ENCODE results near the gene C16orf46.

C16orf46 gene

GRCh38 chr16:81036751-81037350 lies 40.2 kb downstream of the C16orf46 start:
- Histone ChIP-seq H3K36me3 (ENCODE audit: low read length) (no peaks in the 10 kb centered on the region), H3K79me2 (ENCODE audit: insufficient read depth, low read length) (no peaks in the 10 kb centered on the region; the same call in 1 of the 2 replicates), H3K9ac (ENCODE audit: low read length) (peak overlapping the region; percentile 64), H4K20me1 (ENCODE audit: low read depth, low read length) (no peaks in the 10 kb centered on the region), H3F3A (ENCODE audit: insufficient read depth) (0 out of 2 replicates have a peak, but pooled peaks cover 4% of the 10 kb centered on the region), H3K4me2 (ENCODE audit: low read depth, low read length, poor library complexity, severe bottlenecking) (peak overlapping the region; percentile 73), H3K27ac (ENCODE audit: low read depth, low read length) (no peak overlapping the region), H3K9me3 (ENCODE audit: insufficient read depth, low read length) (no peaks in the 10 kb centered on the region), H3K27me3 (ENCODE audit: low read length) (no peaks in the 10 kb centered on the region), H3K9me2 (replicated peaks; ENCODE audit: insufficient read depth, low read length) (no peaks in the 10 kb centered on the region), H3K4me3 (ENCODE audit: insufficient read depth, low read length, poor library complexity, severe bottlenecking) (peak overlapping the region; percentile 59), H2AFZ (ENCODE audit: low read depth, low read length, severe bottlenecking) (no peak overlapping the region)
- TF ChIP-seq EZH2phosphoT487 (conservative IDR thresholded peaks at IDR 0.05; ENCODE audit: low read length): no peak
- TF ChIP-seq CTCF (IDR thresholded peaks at IDR 0.05; ENCODE audit: insufficient read depth, low read length, poor library complexity, severe bottlenecking): no peak

- no peaks in the 10 kb centered on the region for H3K9me2 ChIP-seq (replicated peaks; ENCODE audit: insufficient read depth, low read length)
- H3K9me3 ChIP-seq (ENCODE audit: insufficient read depth, low read length): no peaks in the 10 kb centered on the region
- H3K4me2 ChIP-seq (ENCODE audit: low read depth, low read length, poor library complexity, severe bottlenecking): peak overlapping the region; percentile 73
- H3K79me2 ChIP-seq (ENCODE audit: insufficient read depth, low read length): no peaks in the 10 kb centered on the region; the same call in 1 of the 2 replicates
- peak overlapping the region; percentile 59 for H3K4me3 ChIP-seq (ENCODE audit: insufficient read depth, low read length, poor library complexity, severe bottlenecking)
- H2AFZ ChIP-seq (ENCODE audit: low read depth, low read length, severe bottlenecking): peak overlapping the region; percentile 38
- H3K27ac ChIP-seq (ENCODE audit: low read depth, low read length): no peak overlapping the region
- no peaks in the 10 kb centered on the region for H3K27me3 ChIP-seq (ENCODE audit: low read length)
- no peaks in the 10 kb centered on the region for H4K20me1 ChIP-seq (ENCODE audit: low read depth, low read length)
- peak overlapping the region; percentile 64 for H3K9ac ChIP-seq (ENCODE audit: low read length)
- no peaks in the 10 kb centered on the region for H3K36me3 ChIP-seq (ENCODE audit: low read length)
- no peak for TF ChIP-seq CTCF (IDR thresholded peaks at IDR 0.05; ENCODE audit: insufficient read depth, low read length, poor library complexity, severe bottlenecking)
- TF ChIP-seq EZH2phosphoT487 (conservative IDR thresholded peaks at IDR 0.05; ENCODE audit: low read length): no peak
- H3F3A ChIP-seq (ENCODE audit: insufficient read depth): 0 out of 2 replicates have a peak, but pooled peaks cover 4% of the 10 kb centered on the region
Observed at GRCh38 chr16:81035975-81036750, 40.9 kb downstream of the C16orf46 start.

GRCh38 chr16:81035398-81035974 lies 41.6 kb downstream of the C16orf46 start, which contains the start of gene ATMIN:
ATMIN (plus strand) TSS chr16:81035842; CDS start chr16:81035871, 29 bp downstream.
- no peak within 1 kb of the TSS for H3K27ac ChIP-seq (ENCODE audit: low read depth, low read length)
- no peaks in the 10 kb centered on the region for H3K9me3 ChIP-seq (ENCODE audit: insufficient read depth, low read length)
- peak within 1 kb of the TSS; percentile 64 for H3K9ac ChIP-seq (ENCODE audit: low read length)
- no peaks in the 10 kb centered on the region for H3K9me2 ChIP-seq (replicated peaks; ENCODE audit: insufficient read depth, low read length)
- H2AFZ ChIP-seq (ENCODE audit: low read depth, low read length, severe bottlenecking): peak within 1 kb of the TSS; percentile 38
- peak; percentile 99 for TF ChIP-seq CTCF (IDR thresholded peaks at IDR 0.05; ENCODE audit: insufficient read depth, low read length, poor library complexity, severe bottlenecking)
- TF ChIP-seq EZH2phosphoT487 (conservative IDR thresholded peaks at IDR 0.05; ENCODE audit: low read length): no peak
- no peaks in the 10 kb centered on the region for H3K27me3 ChIP-seq (ENCODE audit: low read length)
- no peaks in the 10 kb centered on the region for H3K36me3 ChIP-seq (ENCODE audit: low read length)
- peak within 1 kb of the TSS; percentile 59 for H3K4me3 ChIP-seq (ENCODE audit: insufficient read depth, low read length, poor library complexity, severe bottlenecking)
- H3K79me2 ChIP-seq (ENCODE audit: insufficient read depth, low read length): no peaks in the 10 kb centered on the region; the same call in 1 of the 2 replicates
- 0 out of 2 replicates have a peak, but pooled peaks cover 4% of the 10 kb centered on the region for H3F3A ChIP-seq (ENCODE audit: insufficient read depth)
- H4K20me1 ChIP-seq (ENCODE audit: low read depth, low read length): no peaks in the 10 kb centered on the region
- H3K4me2 ChIP-seq (ENCODE audit: low read depth, low read length, poor library complexity, severe bottlenecking): peak within 1 kb of the TSS; percentile 73
